Aorta (tissue), 5 donors: Measurements from ENCODE around the gene UXS1. TPM values are rescaled to one million over a fixed set of nuclear protein-coding genes. Genes with fewer than 3 reads are reported as not detected.
A peak's percentile ranks its signal among the peaks of the same experiment; 100 is the strongest.
"Not testable (repeated sequence)": the region's sequence is repeated elsewhere in the genome, so short reads cannot be mapped to it uniquely, and the experiment has no call there.

ENCODE experiments used
- ATAC-seq: fragments of 200-7000 bp; cut with Tn5 transposase; one replicate; pipeline ENCODE4 v1.9.1; 2022; ENCODE audit warnings: moderate library complexity; ENCODE audit not compliant: low FRiP score
- DNase-seq, 2 donors: peaks; one replicate each; pipeline ENCODE4 v3.0.0-alpha.2; 2020
- H3K27ac ChIP-seq, 2 donors: one replicate each; pipeline ENCODE4 v1.5.1; 2013; ENCODE audit warnings: low read length in 2 of 2, mild to moderate bottlenecking in 2 of 2, moderate library complexity in 2 of 2, control low read depth in 1 of 2, inconsistent platforms in 1 of 2, low read depth in 1 of 2
- H3K27me3 ChIP-seq, 2 donors: one replicate each; pipeline ENCODE4 v1.6.1; 2013; ENCODE audit warnings: control low read depth in 1 of 2, low read length in 1 of 2, mild to moderate bottlenecking in 1 of 2, moderate library complexity in 1 of 2; ENCODE audit not compliant: insufficient read depth in 2 of 2, control insufficient read depth in 1 of 2
- H3K36me3 ChIP-seq, 2 donors: one replicate each; pipeline ENCODE4 v1.6.1; 2013; ENCODE audit warnings: control low read depth in 1 of 2, low read length in 1 of 2, mild to moderate bottlenecking in 1 of 2; ENCODE audit not compliant: insufficient read depth in 2 of 2, control insufficient read depth in 1 of 2
- H3K4me1 ChIP-seq, 2 donors: one replicate each; pipeline ENCODE4 v1.6.1; 2013; ENCODE audit warnings: low read length in 2 of 2, control low read depth in 1 of 2, mild to moderate bottlenecking in 1 of 2, moderate library complexity in 1 of 2; ENCODE audit not compliant: insufficient read depth in 2 of 2, control insufficient read depth in 1 of 2
- H3K4me3 ChIP-seq, 2 donors: one replicate each; pipeline ENCODE4 v1.5.1; 2013; ENCODE audit warnings: low read length in 2 of 2, control low read depth in 1 of 2, mild to moderate bottlenecking in 1 of 2
- H3K9me3 ChIP-seq: one replicate; pipeline ENCODE4 v1.6.1; 2013; ENCODE audit warnings: mild to moderate bottlenecking, low read length; ENCODE audit not compliant: control insufficient read depth
- WGBS, 2 donors: extraction: QIAGEN DNeasy Blood & Tissue Kit; methylation state at CpG; one replicate each; pipeline ENCODE4 v1.1.7; 2013; 5-methylcytosine and 5-hydroxymethylcytosine counted together
- intact Hi-C, 2 donors: fragments of 100-400 bp; cut with DNase I; formaldehyde crosslinking; loops; one replicate each; pipeline versions ENCODE4 v1.14.2 to v1.15.0; 2022
- long read RNA-seq, 2 donors: library from polyadenylated mRNA; unstranded; transcript quantifications; one replicate each; pipeline ENCODE4 v2.0.0, GENCODE V29; 2020 to 2021
- polyA plus RNA-seq, 2 donors: library from polyadenylated mRNA; stranded (reverse); fragments of 200-250 nt; gene quantifications; one replicate each; pipeline ENCODE4 v1.2.3, GENCODE V29; 2013
- total RNA-seq, 2 donors: library from RNA; stranded (reverse); fragmentation: NEBNext Ultra II Directional; extraction: Animal tissue kit (Norgen Biotek cat#: 25700); gene quantifications; one replicate each; pipeline ENCODE4 v1.2.1, GENCODE V29; 2021
- donor health status: healthy with polysubstance abuse.
- donor health status: Bipolar disorder and iron deficiency.
- donor health status: DM: no; HTN: no; CAD: no.
- donor health status: DM: no; HTN: no; CAD: no.
- donor health status: DM: yes; HTN: yes; CAD: no.

Gene UXS1
- total RNA-seq: 10 to 100 TPM; 20.6 to 29.3 TPM
- polyA plus RNA-seq: 10 to 100 TPM; 10.5 to 12.3 TPM
- long read RNA-seq, donor 1, transcript UXS1-201 (15 exons, 2,099 nt): minor isoform, 11 of 89 reads
- long read RNA-seq, donor 1, transcript UXS1-203 (15 exons, 1,839 nt): major isoform, 57 of 89 reads
- long read RNA-seq, donor 1, partial matches to known transcripts: 6 of 89 reads
- long read RNA-seq, donor 1, other reads (novel, unspliced or antisense): 15 of 89 reads
- long read RNA-seq, donor 2, transcript UXS1-203 (15 exons, 1,839 nt): major isoform, 11 of 21 reads
- long read RNA-seq, donor 2, transcript UXS1-201 (15 exons, 2,099 nt): minor isoform, 5 of 21 reads
- long read RNA-seq, donor 2, partial matches to known transcripts: 2 of 21 reads
- long read RNA-seq, donor 2, other reads (novel, unspliced or antisense): 3 of 21 reads

DNA sequence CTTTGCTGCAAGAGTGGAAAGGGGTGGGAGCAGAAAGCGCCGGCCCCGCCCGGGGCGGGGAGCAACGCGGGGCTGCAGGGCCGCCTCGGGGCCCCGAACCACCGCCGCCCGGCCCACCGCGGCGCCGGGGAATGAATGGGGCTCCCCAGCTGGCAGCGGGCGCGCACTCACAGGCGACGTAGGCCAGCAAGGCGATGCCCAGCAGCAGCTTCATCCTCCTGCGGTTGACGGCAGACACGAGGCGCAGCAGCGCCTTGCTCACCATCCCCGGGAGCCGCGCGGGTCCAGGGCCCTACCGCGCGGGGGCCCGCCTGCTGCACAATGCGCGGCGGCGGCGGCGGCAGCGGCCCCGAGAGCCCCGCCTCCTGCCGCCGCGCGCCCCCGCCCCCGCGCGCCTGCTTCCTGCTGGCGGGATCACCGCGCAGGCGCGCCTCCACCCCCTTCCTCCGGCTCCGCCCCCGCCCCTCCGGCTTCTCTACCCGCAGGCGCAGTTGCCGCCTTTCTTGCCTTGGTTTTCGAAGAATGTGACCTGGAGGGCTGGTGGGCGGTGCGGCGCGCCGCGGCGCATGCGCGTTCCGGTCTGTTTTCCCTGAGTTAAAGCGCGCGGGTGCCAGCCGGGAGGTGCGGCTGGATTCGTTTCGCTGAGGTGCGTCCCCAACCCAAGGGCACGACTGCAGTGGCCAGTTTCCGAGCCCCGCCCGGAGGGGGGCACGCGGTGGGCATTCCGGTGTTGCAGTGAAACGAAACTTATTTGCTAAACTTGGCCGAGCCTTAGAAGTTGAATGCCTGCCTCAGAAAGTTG lies at the start of gene UXS1:
UXS1 (minus strand) TSS at position 325 of the 802 bp plus-strand sequence; CDS start at position 265, 60 bp downstream.
- no peaks in the 10 kb centered on the region for H3K36me3 ChIP-seq
- ATAC-seq: peak; percentile 94
- peak within 1 kb of the TSS in 1 of 2 donors; percentile 56 for H3K27ac ChIP-seq
- no peaks in the 10 kb centered on the region for H3K9me3 ChIP-seq
- peaks cover 0 to 4% of the 10 kb centered on the region in 2 donors for H3K4me1 ChIP-seq
- peak; percentile 99 for DNase-seq
- H3K4me3 ChIP-seq: peak within 1 kb of the TSS; percentile 77 to 100
- WGBS, 2 donors: 0 to 1% methylated on average over 62 to 93 of the region's 93 CpGs
- intact Hi-C loops: loop anchor here in 1 of 2 donors (1.0 kb wide), 1 partner anchor 87 kb away; no protein-coding TSS in a partner anchor
- no peaks in the 10 kb centered on the region for H3K27me3 ChIP-seq

DNA sequence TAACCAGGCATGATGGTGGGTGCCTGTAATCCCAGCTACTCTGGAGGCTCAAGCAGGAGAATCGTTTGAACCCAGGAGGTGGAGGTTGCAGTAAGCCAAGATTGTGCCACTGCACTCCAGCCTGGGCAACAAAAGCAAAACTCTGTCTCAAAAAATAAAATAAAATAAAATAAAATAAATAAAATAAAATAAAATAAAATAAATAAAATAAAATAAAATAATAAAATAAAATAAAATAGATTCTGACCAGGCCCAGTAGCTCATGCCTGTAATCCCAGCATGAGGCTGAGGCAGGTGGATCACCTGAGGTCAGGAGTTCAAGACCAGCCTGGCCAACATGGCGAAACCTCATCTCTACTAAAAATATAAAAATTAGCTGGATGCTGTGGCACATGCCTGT lies 45.4 kb upstream of the UXS1 start:
- WGBS, 2 donors: 91 to 93% methylated on average over 2 of the region's 2 CpGs
- H3K27ac ChIP-seq, H3K36me3 ChIP-seq, H3K4me1 ChIP-seq, H3K27me3 ChIP-seq, intact Hi-C loops, ATAC-seq, H3K4me3 ChIP-seq, DNase-seq, H3K9me3 ChIP-seq: not testable (repeated sequence)

DNA sequence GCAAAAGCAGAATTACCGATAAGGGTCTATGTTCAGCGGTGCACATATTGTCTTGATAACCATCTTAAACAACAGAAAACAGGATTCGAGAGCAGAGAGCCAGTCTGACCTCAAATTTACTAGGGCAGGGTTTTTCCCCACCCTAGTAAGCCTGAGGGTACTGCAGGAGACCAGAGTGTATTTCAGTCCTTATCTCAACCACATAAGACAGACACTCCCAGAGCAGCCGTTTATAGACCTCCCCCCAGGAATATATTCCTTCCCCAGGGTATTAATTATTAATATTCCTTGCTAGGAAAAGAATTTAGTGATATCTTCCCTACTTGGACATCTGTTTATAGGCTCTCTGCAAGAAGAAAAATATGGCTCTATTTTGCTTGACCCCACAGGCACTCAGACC lies 41.3 kb upstream of the UXS1 start:
- WGBS, 2 donors: 88 to 91% methylated on average over 4 of the region's 4 CpGs
- H3K4me3 ChIP-seq, H3K9me3 ChIP-seq, ATAC-seq, H3K4me1 ChIP-seq, intact Hi-C loops, DNase-seq, H3K27ac ChIP-seq, H3K36me3 ChIP-seq, H3K27me3 ChIP-seq: not testable (repeated sequence)

DNA sequence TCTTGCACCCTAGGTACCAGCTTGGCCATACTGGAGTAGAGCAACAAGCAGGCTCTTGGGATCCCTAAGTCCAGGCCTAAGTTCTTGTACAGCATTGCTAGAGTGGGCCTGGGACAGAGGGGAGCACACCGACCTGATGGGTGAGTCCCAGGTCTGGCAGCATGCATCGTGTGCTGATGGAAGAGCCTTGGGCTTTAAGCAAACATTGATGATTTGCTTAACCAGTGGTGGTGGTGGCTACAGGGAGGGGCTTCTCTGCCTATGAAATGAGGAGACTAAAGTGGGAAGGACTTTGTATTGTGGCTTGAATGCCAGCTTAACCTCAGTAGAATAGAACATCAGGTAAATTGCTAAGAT lies 39.2 kb upstream of the UXS1 start:
- no peak for DNase-seq
- 84 to 90% methylated on average over 2 of the region's 2 CpGs for WGBS, 2 donors
- H3K9me3 ChIP-seq: peaks cover 1% of the 10 kb centered on the region
- ATAC-seq: no peak
- no peaks in the 10 kb centered on the region for H3K36me3 ChIP-seq
- no peaks in the 10 kb centered on the region for H3K4me1 ChIP-seq
- H3K27me3 ChIP-seq: no peaks in the 10 kb centered on the region
- no peak overlapping the region for H3K27ac ChIP-seq
- intact Hi-C loops: no loop called here
- no peak overlapping the region for H3K4me3 ChIP-seq

DNA sequence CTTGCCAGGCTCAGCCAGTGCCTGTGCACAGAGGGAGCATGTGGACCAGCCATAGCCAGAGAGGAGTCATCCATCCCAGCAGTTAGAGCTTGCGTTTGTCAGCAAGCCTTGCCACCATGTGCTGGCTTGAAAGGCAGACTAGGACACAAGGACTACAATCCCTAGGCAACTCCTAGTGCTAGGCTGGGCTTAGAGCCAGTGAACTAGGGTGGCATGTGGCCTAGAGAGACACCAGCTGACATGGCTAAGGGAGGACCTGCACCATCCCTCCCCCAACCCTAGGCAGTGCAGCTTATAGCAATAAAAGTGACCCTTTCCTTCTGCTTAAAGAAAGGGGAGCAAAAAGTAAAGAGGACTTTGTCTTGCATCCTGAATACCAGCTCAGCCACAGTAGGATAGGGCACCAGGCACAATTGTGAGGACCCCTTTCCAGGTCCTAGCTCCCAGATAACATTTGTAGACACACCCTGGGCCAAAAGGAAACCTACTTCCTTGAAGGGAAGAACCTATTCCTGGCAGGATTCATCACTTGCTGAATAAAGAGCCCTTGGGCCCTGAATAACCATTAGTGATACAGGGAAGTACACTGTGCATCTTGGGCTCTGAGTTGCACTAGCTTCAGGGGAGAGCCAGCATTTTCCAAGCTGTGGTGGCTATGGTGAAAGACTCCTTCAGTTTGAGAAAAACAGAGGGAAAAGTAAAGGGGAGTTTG lies 38.7 kb upstream of the UXS1 start:
- Histone ChIP-seq H3K27ac (no peak overlapping the region), H3K4me1 (no peaks in the 10 kb centered on the region), H3K4me3 (no peak overlapping the region), H3K36me3 (no peaks in the 10 kb centered on the region), H3K9me3 (peaks cover 1% of the 10 kb centered on the region), H3K27me3 (no peaks in the 10 kb centered on the region)
- WGBS, 2 donors: 70 to 72% methylated on average over 1 of the region's 1 CpG
- intact Hi-C loops: no loop called here
- ATAC-seq (no peak), DNase-seq (no peak)

DNA sequence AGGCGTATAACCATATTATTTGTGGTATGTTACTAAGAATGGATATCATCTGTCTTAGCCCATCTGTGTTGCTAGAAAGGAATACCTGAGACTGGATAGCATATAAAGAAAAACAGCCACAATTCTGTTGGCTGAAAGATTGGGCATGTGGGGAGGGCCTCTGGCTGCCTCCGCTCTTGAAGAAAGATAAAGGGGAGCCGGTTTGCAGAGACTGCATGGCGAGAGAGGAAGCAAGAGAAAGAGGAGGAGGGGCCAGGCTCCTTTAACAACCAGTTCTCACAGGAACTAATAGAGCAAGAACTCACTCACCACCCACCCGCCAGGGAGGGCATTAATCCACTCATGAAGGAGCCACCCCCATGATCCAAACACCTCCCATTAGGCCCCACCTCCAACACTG lies 29.2 kb upstream of the UXS1 start:
- peaks cover 0 to 2% of the 10 kb centered on the region in 2 donors for H3K27me3 ChIP-seq
- no peaks in the 10 kb centered on the region for H3K9me3 ChIP-seq
- intact Hi-C loops: no loop called here
- ATAC-seq: no peak
- 41 to 49% methylated on average over 5 of the region's 5 CpGs for WGBS, 2 donors
- no peak overlapping the region for H3K27ac ChIP-seq
- H3K4me1 ChIP-seq: no peaks in the 10 kb centered on the region
- no peaks in the 10 kb centered on the region for H3K36me3 ChIP-seq
- H3K4me3 ChIP-seq: no peak overlapping the region
- DNase-seq: no peak

DNA sequence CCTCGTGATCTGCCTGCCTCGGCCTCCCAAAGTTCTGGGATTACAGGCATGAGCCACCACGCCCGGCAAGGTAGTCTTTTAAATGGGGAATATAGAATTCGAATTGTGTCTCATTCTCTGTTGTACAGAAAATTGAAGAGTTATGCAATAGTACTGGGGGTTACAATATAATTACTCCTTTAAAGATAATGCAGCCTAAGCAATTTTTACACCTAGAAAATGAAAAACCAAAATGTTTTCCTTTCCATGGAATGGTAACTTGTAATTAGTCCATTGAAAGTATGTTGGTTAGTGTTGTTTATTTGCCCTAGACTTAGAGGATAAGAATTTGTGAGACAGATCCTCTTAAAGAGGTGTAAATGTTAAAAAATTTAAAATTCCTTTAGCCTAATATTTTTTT lies 28.0 kb upstream of the UXS1 start:
- 96% methylated on average over 5 of the region's 5 CpGs for WGBS, 2 donors
- H3K9me3 ChIP-seq, H3K27ac ChIP-seq, ATAC-seq, H3K27me3 ChIP-seq, intact Hi-C loops, H3K36me3 ChIP-seq, H3K4me1 ChIP-seq, H3K4me3 ChIP-seq, DNase-seq: not testable (repeated sequence)

DNA sequence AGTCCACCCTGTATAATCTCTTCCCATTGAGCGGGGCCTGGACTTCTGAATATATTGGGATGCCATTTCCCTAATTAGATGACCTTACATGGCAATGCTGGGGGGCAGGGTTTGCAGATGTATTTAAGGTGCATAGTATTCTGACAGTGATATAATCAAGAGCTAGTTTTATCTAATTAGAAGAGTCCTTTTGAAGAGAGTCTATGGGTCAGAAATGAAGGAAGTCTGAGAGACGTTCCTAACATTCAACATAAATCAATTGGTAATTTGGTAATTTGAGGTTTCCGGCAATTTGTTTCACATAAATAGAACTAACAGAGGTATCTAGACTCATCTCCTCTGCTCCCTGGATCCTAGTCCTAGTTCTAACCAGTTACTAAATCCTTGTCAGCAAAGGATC lies 25.7 kb upstream of the UXS1 start:
- H3K27me3 ChIP-seq: peaks cover 0 to under 1% of the 10 kb centered on the region in 2 donors
- WGBS, 2 donors: 92 to 98% methylated on average over 3 of the region's 3 CpGs
- no peak overlapping the region for H3K27ac ChIP-seq
- H3K4me1 ChIP-seq: no peaks in the 10 kb centered on the region
- no peaks in the 10 kb centered on the region for H3K9me3 ChIP-seq
- no peak for ATAC-seq
- no peak overlapping the region for H3K4me3 ChIP-seq
- intact Hi-C loops: no loop called here
- no peak for DNase-seq
- H3K36me3 ChIP-seq: no peaks in the 10 kb centered on the region
